T1000 (cell line): ENCODE results near the gene ERBB4.

Source experiments
- DNase-seq: peaks from one replicate; lab custom pipeline; 2025; ENCODE audit warnings: mixed read lengths; lab: John Stamatoyannopoulos, UW

Gene ERBB4

DNA sequence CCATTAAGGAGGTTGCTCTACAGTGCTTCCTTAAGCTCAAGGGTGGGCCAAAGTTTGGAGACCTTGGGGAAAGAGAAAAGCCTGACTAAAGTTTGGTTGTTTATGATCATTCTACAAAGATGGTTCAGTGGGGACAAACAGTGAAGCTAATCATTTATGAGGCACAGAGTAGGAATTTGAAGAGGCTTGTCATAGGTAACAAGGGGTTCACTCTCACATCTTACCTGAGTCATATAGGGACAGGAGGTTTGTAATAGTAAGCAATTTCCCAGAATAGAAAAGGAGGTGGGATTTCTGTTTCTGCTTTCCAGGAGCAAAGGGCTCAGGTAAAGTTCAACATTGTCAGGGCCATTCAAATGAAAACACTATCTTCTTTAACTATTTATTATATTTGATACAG lies 1194.3 kb downstream of the ERBB4 start:
- DNase-seq: no peak

- no peak for DNase-seq
Observed at GRCh38 chr2:211333377-211333776, 1205.2 kb downstream of the ERBB4 start.

DNA sequence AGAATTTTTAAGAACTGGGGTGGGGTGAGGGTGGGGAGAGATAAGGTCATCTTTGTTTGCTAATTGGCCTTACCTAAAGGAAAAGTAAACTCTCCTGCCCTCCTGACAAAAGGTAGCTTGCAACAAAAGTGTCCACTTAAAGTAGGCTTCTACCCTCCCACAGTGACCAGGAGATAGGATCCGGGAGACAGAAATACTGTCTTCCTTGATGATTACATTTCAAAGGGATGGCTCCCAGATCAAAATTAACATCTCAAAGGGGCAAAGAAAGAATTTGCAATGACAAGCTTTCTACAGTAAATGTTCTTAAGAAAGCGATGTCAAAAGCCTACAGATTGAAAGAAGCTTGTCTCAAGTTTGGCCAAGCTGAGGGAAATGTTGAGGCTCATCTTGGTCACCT lies 1206.9 kb downstream of the ERBB4 start:
- DNase-seq: no peak

GRCh38 chr2:211329882-211330281 lies 1208.7 kb downstream of the ERBB4 start:
- DNase-seq: no peak

DNA sequence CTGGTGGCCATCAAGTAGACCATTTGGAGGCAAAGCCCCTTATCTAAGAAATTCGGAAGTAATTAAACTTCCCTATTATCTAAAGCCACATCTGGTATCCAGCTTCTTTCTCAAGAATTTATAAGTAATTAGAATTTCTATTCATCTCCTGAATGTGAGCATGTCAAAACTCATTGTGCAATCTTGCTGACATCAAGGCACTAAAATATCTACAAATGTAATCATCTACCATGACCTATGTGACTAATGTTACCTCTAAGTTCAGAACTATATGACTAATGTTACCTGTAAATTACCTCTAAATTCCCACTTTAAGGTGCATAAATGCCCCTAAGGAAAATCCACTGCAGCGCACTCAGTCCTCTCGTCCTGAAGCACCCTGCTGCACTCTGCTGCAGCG lies 1209.2 kb downstream of the ERBB4 start:
- no peak for DNase-seq

DNA sequence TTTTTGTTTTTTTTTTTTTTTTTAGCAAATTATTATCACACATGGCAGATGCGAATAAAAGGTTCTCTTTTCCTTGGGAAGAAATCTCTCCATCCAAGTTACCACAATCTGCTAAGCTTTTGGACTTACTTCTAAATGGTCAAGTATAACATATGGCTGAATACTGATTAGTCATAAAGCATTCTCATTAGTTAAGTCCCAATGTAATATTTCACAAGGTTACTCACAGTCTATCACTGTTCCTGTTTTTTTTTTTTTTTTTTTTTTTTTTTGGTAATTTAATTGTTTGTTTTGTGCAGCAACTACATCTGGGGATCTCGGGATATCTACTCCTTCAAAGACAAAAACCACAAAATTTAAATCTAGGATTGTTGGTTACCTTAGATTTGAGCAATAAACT lies 1210.5 kb downstream of the ERBB4 start:
- no peak for DNase-seq
